Astrocyte (in vitro differentiated cells and primary cell): ENCODE data around the gene LRIG1. TPM values are rescaled to one million over a fixed set of nuclear protein-coding genes. Genes with fewer than 3 reads are reported as not detected.

ENCODE experiments used
- DNase-seq: peaks from one replicate; pipeline ENCODE4 v3.0.0-alpha.2; 2010; ENCODE audit warnings: low read depth
- FAIRE-seq: peaks from 2 replicates; lab custom pipeline; 2011; peaks lifted over from hg19 to GRCh38; lab: Jason Lieb, UNC
- H2AFZ ChIP-seq: 2 replicates; pipeline ENCODE4 v1.6.0; 2012; ENCODE audit warnings: low read depth, low read length, inconsistent platforms
- H3K27ac ChIP-seq: 2 replicates; pipeline ENCODE4 v1.5.1; 2011; ENCODE audit warnings: low read depth, low read length, inconsistent platforms
- H3K27me3 ChIP-seq: 2 replicates; pipeline ENCODE4 v1.6.0; 2011; ENCODE audit warnings: low read length, inconsistent platforms; ENCODE audit not compliant: insufficient read depth
- H3K36me3 ChIP-seq: 2 replicates; pipeline ENCODE4 v1.5.1; 2011; ENCODE audit warnings: low read length, inconsistent platforms; ENCODE audit not compliant: insufficient read depth
- H3K4me1 ChIP-seq: 2 replicates; pipeline ENCODE4 v1.5.1; 2011; ENCODE audit warnings: low read length, inconsistent platforms; ENCODE audit not compliant: insufficient read depth
- H3K4me2 ChIP-seq: 2 replicates; pipeline ENCODE4 v1.6.0; 2012; ENCODE audit warnings: low read length, inconsistent platforms
- H3K4me3 ChIP-seq: 2 replicates; pipeline ENCODE4 v1.5.1; 2011; ENCODE audit warnings: low read depth, mild to moderate bottlenecking, low read length, inconsistent platforms; ENCODE audit not compliant: insufficient read depth
- H3K79me2 ChIP-seq: 2 replicates; pipeline ENCODE4 v1.6.0; 2012; ENCODE audit warnings: mild to moderate bottlenecking, low read length, inconsistent platforms; ENCODE audit not compliant: insufficient read depth
- H3K9ac ChIP-seq: 2 replicates; pipeline ENCODE4 v1.6.0; 2012; ENCODE audit warnings: mild to moderate bottlenecking, low read length, inconsistent platforms
- H3K9me3 ChIP-seq: 2 replicates; pipeline ENCODE4 v1.5.1; 2012; ENCODE audit warnings: low read depth, mild to moderate bottlenecking, low read length, inconsistent platforms; ENCODE audit not compliant: insufficient read depth
- H4K20me1 ChIP-seq: 2 replicates; pipeline ENCODE4 v1.6.0; 2012; ENCODE audit warnings: low read length, inconsistent platforms; ENCODE audit not compliant: insufficient read depth
- H3K27ac Mint-ChIP-seq: one replicate; pipeline ENCODE4 v1.8.0; 2021; ENCODE audit warnings: mild to moderate bottlenecking, mixed read lengths; ENCODE audit not compliant: unreplicated experiment
- H3K27me3 Mint-ChIP-seq: one replicate; pipeline ENCODE4 v1.8.0; 2021; ENCODE audit warnings: low read depth, mixed read lengths; ENCODE audit not compliant: unreplicated experiment
- H3K36me3 Mint-ChIP-seq: one replicate; pipeline ENCODE4 v1.8.0; 2021; ENCODE audit warnings: low read depth, mixed read lengths; ENCODE audit not compliant: unreplicated experiment
- H3K4me1 Mint-ChIP-seq: one replicate; pipeline ENCODE4 v1.8.0; 2021; ENCODE audit warnings: low read depth, mixed read lengths; ENCODE audit not compliant: unreplicated experiment
- H3K4me3 Mint-ChIP-seq: one replicate; pipeline ENCODE4 v1.8.0; 2021; ENCODE audit warnings: mild to moderate bottlenecking, moderate library complexity, mixed read lengths; ENCODE audit not compliant: unreplicated experiment
- H3K9me3 Mint-ChIP-seq: one replicate; pipeline ENCODE4 v1.8.0; 2021; ENCODE audit warnings: mild to moderate bottlenecking, mixed read lengths; ENCODE audit not compliant: unreplicated experiment
- EZH2 ChIP-seq: IDR thresholded peaks from 2 replicates; pipeline ENCODE4 v1.6.1; 2012; ENCODE audit warnings: mild to moderate bottlenecking, low read length, inconsistent platforms; ENCODE audit not compliant: insufficient read depth
- total RNA-seq: library from RNA; stranded (reverse); gene quantifications from 2 replicates; pipeline ENCODE4 v1.2.1, GENCODE V29; 2021
- TF ChIP-seq, protein P1 (sequence below): IDR thresholded peaks from 2 replicates; pipeline ENCODE4 v1.5.1; 2011; ENCODE audit warnings: low read depth, mild to moderate bottlenecking, inconsistent platforms, low read length, moderate library complexity; ENCODE audit not compliant: insufficient read depth

The LRIG1 gene
- total RNA-seq, 1 donor from 2014 or later, result 39.7 TPM

- no peaks in the 10 kb centered on the region for H3K36me3 ChIP-seq
- no peak overlapping the region for H2AFZ ChIP-seq
- H3K9me3 ChIP-seq, result no peaks in the 10 kb centered on the region
- H3K4me3 ChIP-seq, result no peak overlapping the region
- H3K79me2 ChIP-seq, result peaks cover 41% of the 10 kb centered on the region
- no peak overlapping the region for H3K27ac ChIP-seq
- DNase-seq (no peak), FAIRE-seq (no peak)
- peaks cover 6% of the 10 kb centered on the region for H4K20me1 ChIP-seq
- H3K4me1 Mint-ChIP-seq, result peaks cover 60% of the 10 kb centered on the region
- H3K4me3 Mint-ChIP-seq, result no peak overlapping the region
- TF ChIP-seq, protein P1, sequence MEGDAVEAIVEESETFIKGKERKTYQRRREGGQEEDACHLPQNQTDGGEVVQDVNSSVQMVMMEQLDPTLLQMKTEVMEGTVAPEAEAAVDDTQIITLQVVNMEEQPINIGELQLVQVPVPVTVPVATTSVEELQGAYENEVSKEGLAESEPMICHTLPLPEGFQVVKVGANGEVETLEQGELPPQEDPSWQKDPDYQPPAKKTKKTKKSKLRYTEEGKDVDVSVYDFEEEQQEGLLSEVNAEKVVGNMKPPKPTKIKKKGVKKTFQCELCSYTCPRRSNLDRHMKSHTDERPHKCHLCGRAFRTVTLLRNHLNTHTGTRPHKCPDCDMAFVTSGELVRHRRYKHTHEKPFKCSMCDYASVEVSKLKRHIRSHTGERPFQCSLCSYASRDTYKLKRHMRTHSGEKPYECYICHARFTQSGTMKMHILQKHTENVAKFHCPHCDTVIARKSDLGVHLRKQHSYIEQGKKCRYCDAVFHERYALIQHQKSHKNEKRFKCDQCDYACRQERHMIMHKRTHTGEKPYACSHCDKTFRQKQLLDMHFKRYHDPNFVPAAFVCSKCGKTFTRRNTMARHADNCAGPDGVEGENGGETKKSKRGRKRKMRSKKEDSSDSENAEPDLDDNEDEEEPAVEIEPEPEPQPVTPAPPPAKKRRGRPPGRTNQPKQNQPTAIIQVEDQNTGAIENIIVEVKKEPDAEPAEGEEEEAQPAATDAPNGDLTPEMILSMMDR, result no peak
- no peak for TF ChIP-seq EZH2
- H3K27me3 ChIP-seq, result no peaks in the 10 kb centered on the region
- no peaks in the 10 kb centered on the region for H3K27me3 Mint-ChIP-seq
- H3K27ac Mint-ChIP-seq, result no peak overlapping the region
- H3K9ac ChIP-seq, result no peak overlapping the region
- peaks cover 8% of the 10 kb centered on the region for H3K36me3 Mint-ChIP-seq
- H3K4me1 ChIP-seq, result peaks cover 39% of the 10 kb centered on the region
- no peak overlapping the region for H3K4me2 ChIP-seq
- H3K9me3 Mint-ChIP-seq, result no peaks in the 10 kb centered on the region
Measured at GRCh38 chr3:66465034-66465433, 35.8 kb downstream of the LRIG1 start.

DNA sequence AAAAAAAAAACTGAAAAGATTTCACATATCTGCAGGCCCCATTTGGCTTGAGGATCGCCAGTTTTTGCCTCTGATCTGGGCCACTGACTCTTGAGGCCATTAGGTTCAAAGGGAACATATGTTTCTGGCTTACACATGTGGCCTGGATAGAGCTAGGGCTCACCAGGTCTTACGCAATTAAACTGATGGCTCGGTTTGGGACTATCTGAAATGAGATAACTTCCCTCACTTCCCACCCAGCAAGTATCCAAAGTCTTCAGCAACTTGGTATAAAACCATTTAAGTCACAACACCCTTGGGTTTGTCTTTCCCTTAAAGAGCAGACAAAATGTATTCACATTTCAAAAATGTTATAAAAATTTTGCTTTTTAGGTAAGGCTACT, 36.3 kb downstream of the LRIG1 start:
- Histone ChIP-seq H2AFZ (no peak overlapping the region), H3K9ac (no peak overlapping the region), H3K36me3 (no peaks in the 10 kb centered on the region), H3K9me3 (no peaks in the 10 kb centered on the region), H3K4me1 (peaks cover 33% of the 10 kb centered on the region), H4K20me1 (peaks cover 6% of the 10 kb centered on the region), H3K27me3 (no peaks in the 10 kb centered on the region), H3K79me2 (peaks cover 38% of the 10 kb centered on the region), H3K4me2 (no peak overlapping the region), H3K27ac (no peak overlapping the region), H3K4me3 (no peak overlapping the region)
- H3K27me3 Mint-ChIP-seq, result no peaks in the 10 kb centered on the region
- TF ChIP-seq, protein P1, result no peak
- TF ChIP-seq EZH2, result no peak
- H3K9me3 Mint-ChIP-seq, result no peaks in the 10 kb centered on the region
- H3K36me3 Mint-ChIP-seq, result peaks cover 10% of the 10 kb centered on the region
- H3K27ac Mint-ChIP-seq, result no peak overlapping the region
- FAIRE-seq, result no peak
- H3K4me3 Mint-ChIP-seq, result no peak overlapping the region
- DNase-seq, result no peak
- peaks cover 58% of the 10 kb centered on the region for H3K4me1 Mint-ChIP-seq

GRCh38 chr3:66463730-66464511, 36.9 kb downstream of the LRIG1 start:
- H3K4me3 Mint-ChIP-seq, result no peak overlapping the region

More at GRCh38 chr3:66463730-66464511, 36.9 kb downstream of the LRIG1 start:
- Mint-ChIP-seq H3K4me1 (peaks cover 52% of the 10 kb centered on the region), H3K9me3 (no peaks in the 10 kb centered on the region), H3K27me3 (no peaks in the 10 kb centered on the region), H3K36me3 (peaks cover 10% of the 10 kb centered on the region), H3K27ac (no peak overlapping the region)
- Histone ChIP-seq H3K27ac (no peak overlapping the region), H3K9ac (peak overlapping the region; percentile 35), H4K20me1 (peaks cover 6% of the 10 kb centered on the region), H3K79me2 (peaks cover 38% of the 10 kb centered on the region), H3K4me1 (peaks cover 28% of the 10 kb centered on the region), H2AFZ (no peak overlapping the region), H3K4me2 (peak overlapping the region; percentile 27), H3K27me3 (no peaks in the 10 kb centered on the region), H3K9me3 (no peaks in the 10 kb centered on the region), H3K4me3 (no peak overlapping the region), H3K36me3 (no peaks in the 10 kb centered on the region)
- DNase-seq (no peak), FAIRE-seq (no peak)
- TF ChIP-seq, protein P1, result no peak
- no peak for TF ChIP-seq EZH2
